Cardiac muscle cell (in vitro differentiated cells and primary cell): ENCODE measurements around the gene ABR. TPM values are rescaled to one million over a fixed set of nuclear protein-coding genes. Genes with fewer than 3 reads are reported as not detected.
"Not testable (repeated sequence)": the region's sequence is repeated elsewhere in the genome, so short reads cannot be mapped to it uniquely, and the experiment has no call there.

Source experiments
- DNase-seq, 2 donors: peaks; one replicate each; pipeline versions ENCODE4 v3.0.0 to v3.0.0-alpha.2; 2010 to 2017; ENCODE audit warnings: low read depth in 1 of 2, low spot score in 1 of 2
- H3K27ac ChIP-seq: fragments of 200-600 bp; sonication (generic); 2 replicates; pipeline ENCODE4 v1.5.1; 2016
- H3K27me3 ChIP-seq: fragments of 200-600 bp; sonication (generic); 2 replicates; pipeline ENCODE4 v1.6.0; 2016; ENCODE audit warnings: control low read depth
- H3K36me3 ChIP-seq: fragments of 200-600 bp; sonication (generic); 2 replicates; pipeline ENCODE4 v1.5.1; 2016; ENCODE audit warnings: control low read depth
- H3K4me1 ChIP-seq: fragments of 200-600 bp; sonication (generic); 2 replicates; pipeline ENCODE4 v1.8.1; 2017; ENCODE audit warnings: low read depth, mild to moderate bottlenecking, mixed run types
- H3K4me3 ChIP-seq: fragments of 200-600 bp; sonication (generic); 2 replicates; pipeline ENCODE4 v1.5.1; 2016; ENCODE audit warnings: mild to moderate bottlenecking
- H3K9me3 ChIP-seq: fragments of 200-600 bp; sonication (generic); 2 replicates; pipeline ENCODE4 v1.5.1; 2017; ENCODE audit warnings: low read depth, mild to moderate bottlenecking, control low read depth
- polyA plus RNA-seq: library from polyadenylated mRNA; unstranded; fragments of >200 nt; fragmentation: Nextera tagmentation; extraction: Ambion mirVana; gene quantifications from 2 replicates; pipeline ENCODE4 v1.2.1, GENCODE V29; 2016
- total RNA-seq: library from RNA; depleted of rRNA; stranded (reverse); fragments of >200 nt; gene quantifications from 2 replicates; pipeline ENCODE4 v1.2.3, GENCODE V29; 2016
- TF ChIP-seq, protein P1 (sequence below): IDR thresholded peaks from 2 replicates; pipeline ENCODE4 v1.5.1; 2012; ENCODE audit warnings: low read depth, mild to moderate bottlenecking, low read length

ABR gene
- total and polyA plus RNA-seq, 2 experiments from 2014 or later = 23.5 to 67.5 TPM

DNA sequence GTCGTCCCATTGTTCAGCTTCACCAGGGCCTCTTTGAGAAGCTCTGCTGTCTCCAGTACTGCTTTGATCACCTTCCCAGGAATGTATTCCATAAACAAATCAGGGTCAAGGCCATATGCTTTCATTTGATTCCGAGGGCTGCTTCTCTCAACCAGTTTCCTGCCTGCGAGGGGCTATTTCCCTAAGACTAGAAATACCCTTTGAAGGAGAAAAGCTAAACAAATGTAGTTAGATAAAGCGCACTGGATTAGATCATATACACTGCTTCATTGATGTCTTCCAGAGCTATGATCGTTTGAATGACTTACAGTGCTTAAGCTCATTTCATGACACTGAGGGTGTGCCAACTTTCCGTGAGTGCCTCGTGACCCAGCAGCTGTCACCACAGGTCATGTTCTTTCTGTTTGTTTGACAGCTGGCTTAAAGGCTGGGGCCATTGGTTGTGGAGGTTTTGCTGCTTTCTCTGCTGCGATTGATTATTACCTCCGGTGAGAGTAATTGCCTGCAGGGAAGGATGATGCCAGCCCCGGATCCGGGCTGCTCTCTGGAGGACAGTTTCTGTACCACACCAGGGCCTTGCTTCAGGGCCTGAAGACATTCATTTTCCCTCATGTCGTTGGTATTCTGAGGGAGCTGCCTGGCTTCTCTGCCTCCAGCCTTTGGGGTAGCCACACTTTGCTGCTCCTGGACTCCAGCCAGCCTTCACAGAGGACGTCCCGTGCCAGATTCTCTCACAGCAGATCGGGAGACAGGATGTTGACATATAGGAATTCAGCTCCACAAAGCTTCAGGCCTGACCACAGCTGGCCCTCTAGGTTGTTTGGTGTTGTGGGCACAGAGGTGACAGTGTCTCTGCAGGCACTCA, 179.0 kb downstream of the ABR start:
- TF ChIP-seq, protein P1, sequence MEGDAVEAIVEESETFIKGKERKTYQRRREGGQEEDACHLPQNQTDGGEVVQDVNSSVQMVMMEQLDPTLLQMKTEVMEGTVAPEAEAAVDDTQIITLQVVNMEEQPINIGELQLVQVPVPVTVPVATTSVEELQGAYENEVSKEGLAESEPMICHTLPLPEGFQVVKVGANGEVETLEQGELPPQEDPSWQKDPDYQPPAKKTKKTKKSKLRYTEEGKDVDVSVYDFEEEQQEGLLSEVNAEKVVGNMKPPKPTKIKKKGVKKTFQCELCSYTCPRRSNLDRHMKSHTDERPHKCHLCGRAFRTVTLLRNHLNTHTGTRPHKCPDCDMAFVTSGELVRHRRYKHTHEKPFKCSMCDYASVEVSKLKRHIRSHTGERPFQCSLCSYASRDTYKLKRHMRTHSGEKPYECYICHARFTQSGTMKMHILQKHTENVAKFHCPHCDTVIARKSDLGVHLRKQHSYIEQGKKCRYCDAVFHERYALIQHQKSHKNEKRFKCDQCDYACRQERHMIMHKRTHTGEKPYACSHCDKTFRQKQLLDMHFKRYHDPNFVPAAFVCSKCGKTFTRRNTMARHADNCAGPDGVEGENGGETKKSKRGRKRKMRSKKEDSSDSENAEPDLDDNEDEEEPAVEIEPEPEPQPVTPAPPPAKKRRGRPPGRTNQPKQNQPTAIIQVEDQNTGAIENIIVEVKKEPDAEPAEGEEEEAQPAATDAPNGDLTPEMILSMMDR = no peak
- peak overlapping the region; percentile 76 for H3K27ac ChIP-seq

DNA sequence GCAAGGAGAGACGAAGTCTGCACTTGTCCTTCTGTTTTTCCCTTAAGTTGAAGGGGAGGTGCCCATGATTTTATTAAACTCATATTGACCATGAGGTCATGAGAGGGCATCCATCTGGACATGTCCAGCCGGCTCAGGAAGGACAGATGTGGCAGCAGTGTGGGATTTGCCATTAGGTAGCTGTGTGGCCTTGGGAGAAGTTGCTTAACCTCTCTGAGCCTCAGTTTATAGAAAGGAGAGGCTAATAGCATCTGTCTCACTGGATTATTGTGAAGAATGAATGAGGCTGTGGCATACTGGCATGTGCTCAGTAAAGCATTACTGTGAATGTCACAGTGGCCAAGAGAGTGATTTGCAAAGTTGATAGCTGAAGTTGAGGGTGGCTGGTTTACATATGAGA, 181.7 kb downstream of the ABR start:
- Histone ChIP-seq H3K27ac (no peak overlapping the region), H3K9me3 (no peaks in the 10 kb centered on the region), H3K27me3 (no peaks in the 10 kb centered on the region), H3K4me3 (peak overlapping the region; percentile 95), H3K4me1 (peaks cover 22% of the 10 kb centered on the region), H3K36me3 (peaks cover 17% of the 10 kb centered on the region)
- no peak for DNase-seq
- TF ChIP-seq, protein P1 = no peak

More for the DNA sequence above, 179.0 kb downstream of the ABR start:
- H3K9me3 ChIP-seq = no peaks in the 10 kb centered on the region
- H3K36me3 ChIP-seq = peaks cover 31% of the 10 kb centered on the region
- H3K27me3 ChIP-seq = no peaks in the 10 kb centered on the region
- H3K4me3 ChIP-seq = no peak overlapping the region
- H3K4me1 ChIP-seq = peaks cover 22% of the 10 kb centered on the region
- DNase-seq = peak; percentile 55 to 82

DNA sequence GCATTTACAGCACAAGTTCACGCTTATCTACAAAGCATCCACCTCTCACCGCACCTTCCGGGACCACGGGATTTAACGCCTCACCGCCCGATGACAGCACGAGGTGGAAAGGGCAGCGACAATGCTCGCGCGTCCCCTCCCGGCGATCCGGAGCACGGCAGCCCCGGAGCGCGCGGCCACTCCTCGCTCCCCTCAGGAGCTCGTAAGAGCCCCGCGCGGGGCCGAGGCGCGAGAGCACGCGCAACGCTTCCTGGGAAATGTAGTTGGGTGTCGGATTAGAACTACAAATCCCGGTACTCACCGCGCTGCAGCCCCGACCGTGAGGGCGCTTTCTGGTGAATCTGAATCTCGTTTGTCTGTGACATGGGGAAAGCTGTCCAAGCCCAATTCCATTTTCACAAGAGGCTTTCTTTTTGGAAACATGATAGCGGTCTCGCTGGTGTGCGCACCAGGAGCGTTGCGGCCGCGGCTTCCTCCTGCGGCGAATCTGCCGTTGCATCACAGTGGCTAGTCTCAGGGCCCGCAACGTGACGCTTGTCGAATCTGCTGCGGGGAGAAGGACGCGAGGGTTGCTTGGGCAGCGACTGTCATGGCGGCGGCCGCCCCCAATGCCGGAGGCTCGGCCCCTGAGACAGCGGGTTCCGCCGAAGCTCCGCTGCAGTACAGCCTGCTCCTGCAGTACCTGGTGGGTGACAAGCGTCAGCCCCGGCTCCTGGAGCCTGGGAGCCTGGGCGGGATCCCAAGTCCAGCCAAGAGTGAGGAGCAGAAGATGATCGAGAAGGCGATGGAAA, 183.0 kb downstream of the ABR start, which contains the start of gene TIMM22:
TIMM22 (plus strand) TSS at position 576 of the 791 bp plus-strand sequence; CDS start at position 590, 14 bp downstream.
- Histone ChIP-seq H3K4me3 (peak within 1 kb of the TSS; percentile 95), H3K27me3 (no peaks in the 10 kb centered on the region), H3K9me3 (no peaks in the 10 kb centered on the region), H3K36me3 (peaks cover 9% of the 10 kb centered on the region), H3K27ac (peak within 1 kb of the TSS; percentile 97), H3K4me1 (peaks cover 20% of the 10 kb centered on the region)
- TF ChIP-seq, protein P1 = peak; percentile 81
- DNase-seq = peak; percentile 98 to 99

DNA sequence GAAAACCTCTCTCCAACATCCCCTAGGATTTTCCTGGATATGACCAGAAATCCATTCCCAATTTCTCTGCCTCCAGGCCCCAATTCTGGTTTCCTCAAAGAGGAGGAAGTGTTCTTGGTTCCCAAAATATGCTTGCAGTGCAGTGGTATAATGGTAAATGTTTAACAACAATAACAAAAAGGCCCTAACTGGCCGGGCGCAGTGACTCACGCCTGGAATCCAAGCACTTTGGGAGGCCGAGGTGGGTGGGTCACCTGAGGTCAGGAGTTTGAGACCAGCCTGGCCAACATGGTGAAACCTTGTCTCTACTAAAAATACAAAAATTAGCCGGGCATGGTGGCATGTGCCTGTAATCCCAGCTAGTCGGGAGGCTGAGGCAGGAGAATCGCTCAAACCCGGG, 184.5 kb downstream of the ABR start:
- H3K36me3 ChIP-seq, H3K9me3 ChIP-seq, H3K27me3 ChIP-seq, H3K27ac ChIP-seq, H3K4me3 ChIP-seq, DNase-seq, H3K4me1 ChIP-seq: not testable (repeated sequence)

DNA sequence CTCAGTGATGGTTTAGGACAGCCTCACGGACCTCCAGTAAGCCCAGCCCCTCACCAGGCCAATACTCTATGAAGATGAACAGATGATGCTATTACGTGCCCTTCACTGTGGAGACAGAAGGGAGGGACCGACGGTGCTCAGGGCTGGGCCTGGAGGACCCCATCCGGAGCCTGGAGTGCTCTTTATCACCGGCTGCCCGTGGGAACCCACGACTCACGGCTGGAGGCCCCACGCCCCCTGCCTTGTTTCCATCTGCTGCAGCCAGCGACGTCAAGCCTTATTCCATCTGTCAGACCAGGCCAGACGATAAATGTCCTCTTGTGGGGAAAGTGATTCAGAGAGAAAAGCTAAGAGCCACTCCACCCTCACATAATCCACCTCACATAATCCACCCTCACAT, 186.8 kb downstream of the ABR start:
- no peak overlapping the region for H3K27ac ChIP-seq
- no peak overlapping the region for H3K4me3 ChIP-seq
- H3K27me3 ChIP-seq = no peaks in the 10 kb centered on the region
- H3K36me3 ChIP-seq = no peaks in the 10 kb centered on the region
- H3K4me1 ChIP-seq = peaks cover 3% of the 10 kb centered on the region
- no peak for DNase-seq
- H3K9me3 ChIP-seq = no peaks in the 10 kb centered on the region
- TF ChIP-seq, protein P1 = no peak

DNA sequence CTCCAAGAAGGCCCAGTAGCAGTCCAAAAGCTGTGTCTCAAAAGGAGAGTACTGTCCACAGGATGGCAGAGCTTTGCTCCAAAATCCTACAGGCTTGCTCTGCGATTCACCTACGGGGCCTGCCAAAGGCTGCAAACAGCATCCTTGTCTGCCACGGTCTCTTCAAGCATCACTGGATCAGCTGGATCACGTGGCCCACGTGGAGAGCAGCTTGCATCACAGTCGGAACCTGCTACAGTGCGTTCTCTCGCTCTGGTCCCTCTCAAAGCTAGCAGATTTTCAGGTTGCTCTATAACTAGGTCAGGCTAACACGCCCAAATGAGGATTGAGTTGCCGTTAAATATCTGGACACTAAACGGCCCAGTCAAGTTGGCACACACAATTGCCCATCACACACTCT, 191.2 kb downstream of the ABR start:
- Histone ChIP-seq H3K9me3 (no peaks in the 10 kb centered on the region), H3K27me3 (no peaks in the 10 kb centered on the region), H3K4me3 (no peak overlapping the region), H3K36me3 (no peaks in the 10 kb centered on the region), H3K4me1 (no peaks in the 10 kb centered on the region), H3K27ac (no peak overlapping the region)
- TF ChIP-seq, protein P1 = no peak
- DNase-seq = no peak
